Measurements from ENCODE around the gene TOR1AIP2. TPM values are rescaled to one million over a fixed set of nuclear protein-coding genes. Genes with fewer than 3 reads are reported as not detected.
"Not testable (repeated sequence)": the region's sequence is repeated elsewhere in the genome, so short reads cannot be mapped to it uniquely, and the experiment has no call there.

TOR1AIP2 gene
- total RNA-seq, 4 donors from 2014 or later = 65.9 to 138 (median 86.1) TPM

- no peak for DNase-seq (ENCODE audit: low spot score)
- TF ChIP-seq CTCF (IDR thresholded peaks at IDR 0.05) = no peak
- ATAC-seq (ENCODE audit: low FRiP score) = no peak
These were observed 9.9 kb downstream of the TOR1AIP2 start for GRCh38 chr1:179867493-179868330.

DNA sequence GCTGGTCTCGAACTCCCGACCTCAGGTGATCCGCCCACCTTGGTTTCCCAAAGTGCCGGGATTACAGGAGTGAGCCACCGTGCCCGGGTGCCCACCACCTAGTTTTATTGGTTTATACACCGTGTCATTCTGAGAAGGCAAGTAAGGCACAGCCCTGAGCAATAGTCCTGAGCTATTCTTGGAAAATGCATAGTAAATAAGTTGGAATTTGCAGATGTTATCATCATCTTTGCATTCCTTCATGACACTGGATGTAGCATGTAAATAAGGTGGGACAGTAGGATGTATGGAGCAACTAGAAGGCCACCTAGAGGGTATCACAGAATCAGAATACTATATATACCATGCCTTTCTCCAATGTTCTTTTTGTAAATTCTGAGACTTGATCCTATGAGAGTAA, 11.0 kb downstream of the TOR1AIP2 start:
- no peak for TF ChIP-seq CTCF (IDR thresholded peaks at IDR 0.05)
- DNase-seq (ENCODE audit: low spot score) = no peak
- ATAC-seq (ENCODE audit: low FRiP score) = no peak

GRCh38 chr1:179865377-179865776, 12.2 kb downstream of the TOR1AIP2 start:
- no peak for TF ChIP-seq CTCF (IDR thresholded peaks at IDR 0.05)
- ATAC-seq (ENCODE audit: low FRiP score) = no peak
- no peak for DNase-seq (ENCODE audit: low spot score)

- ATAC-seq (ENCODE audit: low FRiP score) (no peak), DNase-seq (ENCODE audit: low spot score) (no peak)
- TF ChIP-seq CTCF (IDR thresholded peaks at IDR 0.05) = no peak
These were observed 17.0 kb downstream of the TOR1AIP2 start for GRCh38 chr1:179860652-179861051.

DNA sequence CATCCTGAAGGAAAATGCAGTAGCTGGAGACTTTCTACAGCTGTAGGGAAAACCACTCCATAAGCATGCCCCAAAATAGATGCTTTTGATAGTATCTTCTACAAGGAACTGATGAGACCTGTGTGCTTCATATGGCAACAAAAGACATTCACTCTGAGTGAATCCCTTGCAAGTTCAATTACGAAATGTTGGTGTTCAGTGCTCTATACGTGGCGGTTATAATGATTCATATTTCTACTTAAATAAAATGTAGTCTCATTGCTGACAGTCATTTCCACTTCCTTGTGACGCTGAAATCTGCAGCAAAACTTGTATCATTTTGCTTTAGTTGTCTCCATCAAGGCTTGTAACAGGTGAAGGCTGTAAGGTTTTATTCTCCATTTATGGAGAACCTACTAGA, 20.6 kb downstream of the TOR1AIP2 start:
- no peak for ATAC-seq (ENCODE audit: low FRiP score)
- no peak for DNase-seq (ENCODE audit: low spot score)
- TF ChIP-seq CTCF (IDR thresholded peaks at IDR 0.05) = no peak

GRCh38 chr1:179856296-179856695, 21.3 kb downstream of the TOR1AIP2 start:
- no peak for TF ChIP-seq CTCF (IDR thresholded peaks at IDR 0.05)
- ATAC-seq (ENCODE audit: low FRiP score) = no peak
- no peak for DNase-seq (ENCODE audit: low spot score)

- DNase-seq (ENCODE audit: low spot score); ATAC-seq (ENCODE audit: low FRiP score): not testable (repeated sequence)
These were observed 21.8 kb downstream of the TOR1AIP2 start for GRCh38 chr1:179855831-179856230.
